Superior temporal gyrus (tissue), 1 donor: ENCODE results near the gene TDRD10.
A peak's percentile ranks its signal among the peaks of the same experiment; 100 is the strongest.
"Not testable (repeated sequence)": the region's sequence is repeated elsewhere in the genome, so short reads cannot be mapped to it uniquely, and the experiment has no call there.

Experiments
- DNase-seq: peaks from one replicate; pipeline ENCODE4 v3.0.0-alpha.2; 2016; ENCODE audit errors: extremely low spot score

The TDRD10 gene

DNA sequence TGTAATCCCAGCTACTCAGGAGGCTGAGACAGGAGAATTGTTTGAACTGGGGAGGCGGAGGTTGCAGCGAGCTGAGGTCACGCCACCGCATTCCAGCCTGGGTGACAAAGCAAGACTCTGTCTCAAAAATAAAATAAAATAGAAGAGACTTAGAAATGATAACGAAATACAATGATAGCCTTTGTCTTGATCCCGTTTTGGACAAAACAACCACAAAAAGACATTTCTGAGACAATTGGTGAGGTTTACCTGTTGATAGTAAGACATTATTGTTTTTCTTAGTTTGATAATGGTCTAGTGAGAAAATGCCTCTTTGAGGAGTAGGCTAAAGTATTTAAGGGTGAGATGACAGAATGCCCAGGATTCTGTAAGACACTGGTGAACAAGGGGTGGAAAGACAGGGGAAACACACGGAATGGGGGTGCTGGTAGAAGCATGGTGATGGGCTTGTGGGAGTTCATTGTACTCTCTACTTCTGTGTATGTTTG, 12.1 kb downstream of the TDRD10 start:
- DNase-seq: no peak

DNA sequence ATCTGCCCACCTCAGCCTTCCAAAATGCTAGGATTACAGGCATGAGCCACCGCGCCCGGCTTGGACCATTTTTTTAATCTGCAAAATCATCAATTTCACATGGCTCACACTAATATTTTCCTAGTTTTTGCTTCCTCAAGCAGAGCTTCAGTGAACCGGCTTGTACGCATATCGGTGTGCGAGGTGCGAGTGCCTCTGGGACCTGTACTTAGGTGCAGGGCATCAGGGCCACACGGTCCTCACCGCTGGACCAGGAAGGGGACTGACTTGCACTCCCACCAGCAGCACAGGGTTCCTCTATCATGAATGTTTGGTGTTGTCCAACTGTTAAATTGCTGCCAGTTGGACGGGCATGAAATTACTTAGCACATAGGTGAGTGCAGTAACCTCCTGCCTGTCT, 15.6 kb downstream of the TDRD10 start:
- DNase-seq: no peak

DNA sequence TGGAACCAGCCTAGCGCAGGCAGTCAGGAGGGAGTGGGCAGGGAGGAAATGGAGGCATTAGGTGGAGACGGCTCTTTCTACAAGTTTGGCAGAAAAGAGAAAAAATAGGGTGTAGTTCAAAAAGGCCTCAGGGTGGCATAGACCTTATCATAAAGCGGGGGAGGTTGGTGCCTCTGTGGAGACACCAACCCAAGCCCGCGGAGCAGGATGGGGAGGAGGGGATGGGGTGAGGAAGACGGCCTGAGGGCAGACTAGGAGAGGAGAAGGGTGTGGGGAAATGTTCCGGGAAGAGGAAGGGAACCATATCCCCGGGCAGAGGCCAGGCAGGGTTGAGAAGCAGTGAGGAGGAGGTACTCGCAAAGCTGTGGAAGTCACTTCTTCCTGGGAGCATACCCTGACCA, 17.6 kb downstream of the TDRD10 start:
- no peak for DNase-seq

DNA sequence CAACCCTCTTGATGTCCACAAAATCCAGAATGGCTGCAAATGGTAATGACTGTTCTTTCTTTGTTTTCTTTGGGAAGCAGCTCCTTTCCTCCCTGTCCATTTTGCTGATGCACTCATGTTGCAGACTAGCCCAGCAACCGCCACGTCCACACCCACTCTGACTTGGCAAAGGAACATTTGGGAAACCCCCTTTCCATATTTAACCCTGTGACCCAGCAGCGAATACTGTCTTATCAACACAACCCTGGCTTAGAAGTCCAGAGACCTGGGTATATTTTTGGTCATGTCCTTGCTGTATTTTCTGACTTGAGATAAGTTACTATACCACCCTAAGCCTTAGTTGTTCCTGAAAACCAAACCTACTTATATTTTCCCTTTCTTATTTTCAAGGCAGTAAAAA, 18.3 kb downstream of the TDRD10 start:
- no peak for DNase-seq

DNA sequence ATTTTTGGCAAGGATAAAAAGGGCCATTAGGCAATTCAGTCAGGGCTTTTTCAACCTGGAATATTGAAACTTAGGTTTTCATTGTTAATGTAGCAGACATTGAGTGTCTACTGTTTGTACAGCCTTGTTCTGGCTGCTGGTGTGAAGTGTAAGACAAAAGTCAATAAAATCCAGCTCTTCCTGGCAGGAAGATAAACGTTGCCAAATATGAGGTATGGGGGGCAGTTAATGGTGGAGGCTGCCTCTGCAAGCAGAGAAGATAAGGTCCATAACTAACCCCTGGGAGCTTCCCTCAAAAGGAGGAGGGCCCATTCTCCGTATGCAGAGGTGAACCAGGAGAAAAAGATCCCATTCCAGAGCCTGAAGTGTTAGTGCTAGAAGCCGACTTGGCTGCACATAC, 19.7 kb downstream of the TDRD10 start:
- no peak for DNase-seq

DNA sequence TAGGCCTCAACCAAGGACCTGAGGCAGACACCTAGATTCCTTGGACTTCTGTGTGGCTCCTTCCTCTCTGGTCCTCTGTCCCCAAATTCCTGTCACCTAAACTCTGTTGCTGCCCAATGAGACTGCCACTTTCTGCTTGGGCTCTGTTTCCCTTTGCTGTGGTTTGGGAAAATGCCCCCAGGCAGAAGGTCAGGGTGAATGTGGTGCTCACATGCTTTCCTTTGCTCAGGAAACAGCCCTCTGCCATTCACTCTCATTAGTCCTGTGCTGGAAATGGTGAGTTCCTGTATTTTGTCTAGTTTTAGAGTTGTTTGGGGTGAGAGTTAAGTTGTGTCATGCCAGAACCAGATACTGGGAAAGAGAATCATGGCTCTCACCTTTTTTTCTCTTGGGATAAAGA, 22.9 kb downstream of the TDRD10 start:
- no peak for DNase-seq

DNA sequence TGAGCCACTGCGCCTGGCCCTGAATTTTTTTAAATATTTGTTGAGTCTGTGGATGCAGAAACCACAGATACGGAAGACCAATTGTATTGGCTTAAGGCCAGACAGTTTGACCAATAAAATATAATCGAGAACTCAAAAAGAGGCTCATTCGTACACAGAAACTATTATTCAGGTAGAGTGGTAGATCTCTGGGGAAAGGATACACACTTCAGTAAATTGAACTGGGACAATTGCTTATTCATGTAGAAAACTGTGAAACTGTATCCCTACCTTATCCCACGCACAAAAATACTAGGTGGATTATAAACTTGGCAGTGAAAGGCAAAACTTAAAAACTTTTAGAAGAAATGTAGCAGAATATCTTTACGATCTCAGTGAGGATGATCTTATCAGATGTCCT, 25.2 kb downstream of the TDRD10 start:
- DNase-seq: no peak

DNA sequence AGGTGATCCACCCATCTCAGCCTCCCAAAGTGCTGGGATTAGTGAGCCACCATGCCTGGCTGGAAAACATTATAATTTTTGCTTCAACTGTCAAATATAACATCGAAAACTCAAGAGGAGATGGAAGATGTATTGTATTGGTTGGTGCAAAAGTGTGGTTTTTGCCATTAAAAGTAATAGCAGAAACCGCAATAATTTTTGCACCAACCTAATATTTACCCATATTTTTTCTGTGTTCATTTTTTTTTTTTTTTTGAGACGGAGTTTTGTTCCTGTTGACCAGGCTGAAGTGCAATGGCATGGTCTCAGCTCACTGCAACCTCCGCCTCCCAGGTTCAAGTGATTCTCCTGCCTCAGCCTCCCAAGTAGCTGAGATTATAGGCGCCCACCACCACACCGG, 27.3 kb downstream of the TDRD10 start:
- DNase-seq: no peak

DNA sequence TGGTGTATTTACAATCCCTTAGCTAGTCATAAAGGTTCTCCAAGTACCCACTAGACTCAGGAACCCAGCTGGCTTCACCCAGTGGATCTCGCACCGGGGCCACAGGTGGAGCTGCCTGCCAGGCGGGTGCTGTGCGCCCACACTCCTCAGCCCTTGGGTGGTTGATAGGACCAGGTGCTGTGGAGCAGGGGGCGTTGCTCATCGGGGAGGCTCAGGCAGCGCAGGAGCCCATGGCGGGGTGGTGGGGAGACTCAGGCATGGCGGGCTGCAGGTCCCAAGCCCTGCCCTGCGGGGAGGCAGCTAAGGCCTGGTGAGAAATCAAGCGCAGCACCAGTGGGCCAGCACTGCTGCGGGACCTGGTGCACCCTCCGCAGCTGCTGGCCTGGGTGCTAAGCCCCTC, 29.9 kb downstream of the TDRD10 start:
- DNase-seq: not testable (repeated sequence)

DNA sequence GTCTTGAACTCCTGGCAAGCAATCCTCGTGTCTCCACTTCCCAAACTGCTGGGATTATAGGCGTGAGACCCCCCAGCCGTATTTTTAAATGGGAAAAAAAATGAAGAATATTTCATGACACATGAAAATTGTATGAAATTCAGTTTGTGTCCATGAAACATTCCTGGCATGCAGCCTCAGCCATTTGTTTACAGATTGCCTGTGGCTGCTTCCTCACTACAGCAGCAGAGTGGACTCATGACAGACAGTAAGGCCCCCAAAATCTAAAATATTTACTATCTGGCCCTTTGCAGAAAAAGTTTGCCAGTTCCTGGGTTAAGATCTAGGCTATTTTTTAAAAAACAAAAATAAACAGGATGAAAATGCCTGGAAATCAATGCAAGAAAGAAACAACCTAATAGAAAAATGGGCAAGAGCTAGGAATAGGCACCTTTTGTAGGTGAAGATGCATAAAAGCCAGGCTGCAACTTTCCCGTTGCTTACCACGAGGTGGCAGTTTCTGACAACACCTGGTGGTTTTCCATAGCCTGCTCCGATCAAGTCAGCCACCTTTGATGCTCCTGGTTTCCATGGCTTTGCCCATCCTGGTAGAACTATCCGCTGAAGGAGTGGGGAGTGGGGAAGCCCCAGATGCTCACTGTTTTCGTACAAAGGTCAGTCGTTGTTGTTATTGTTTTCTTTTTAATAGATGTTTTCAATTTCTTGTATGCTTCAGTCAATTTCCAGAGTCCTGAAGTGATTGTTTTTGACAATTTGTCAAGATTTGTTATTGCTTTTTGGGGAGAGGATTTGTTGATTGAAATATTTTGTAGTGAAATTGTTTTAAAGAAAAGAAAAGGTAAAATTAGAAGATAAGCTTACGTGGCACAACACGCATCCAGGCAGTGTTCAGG, 32.2 kb downstream of the TDRD10 start:
- DNase-seq: no peak

DNA sequence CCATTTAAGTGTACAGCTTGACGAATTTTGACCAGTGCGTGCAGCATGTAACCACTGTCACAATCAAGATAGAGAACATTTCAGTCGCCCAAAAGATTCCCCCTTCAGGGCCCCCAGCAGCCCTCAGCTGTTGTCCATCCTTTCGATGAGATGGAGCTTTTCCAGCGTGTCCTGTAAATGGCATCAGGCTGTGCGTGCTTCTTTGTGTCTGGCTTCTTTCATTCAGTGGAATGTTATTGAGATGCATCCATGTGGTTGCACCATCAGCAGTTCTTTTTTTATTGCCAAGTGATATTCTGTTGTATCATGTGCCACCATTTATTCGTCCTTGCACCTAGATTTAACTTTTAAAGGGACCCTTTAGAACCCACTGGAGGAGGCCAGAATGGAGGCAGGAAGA, 34.6 kb downstream of the TDRD10 start:
- no peak for DNase-seq

DNA sequence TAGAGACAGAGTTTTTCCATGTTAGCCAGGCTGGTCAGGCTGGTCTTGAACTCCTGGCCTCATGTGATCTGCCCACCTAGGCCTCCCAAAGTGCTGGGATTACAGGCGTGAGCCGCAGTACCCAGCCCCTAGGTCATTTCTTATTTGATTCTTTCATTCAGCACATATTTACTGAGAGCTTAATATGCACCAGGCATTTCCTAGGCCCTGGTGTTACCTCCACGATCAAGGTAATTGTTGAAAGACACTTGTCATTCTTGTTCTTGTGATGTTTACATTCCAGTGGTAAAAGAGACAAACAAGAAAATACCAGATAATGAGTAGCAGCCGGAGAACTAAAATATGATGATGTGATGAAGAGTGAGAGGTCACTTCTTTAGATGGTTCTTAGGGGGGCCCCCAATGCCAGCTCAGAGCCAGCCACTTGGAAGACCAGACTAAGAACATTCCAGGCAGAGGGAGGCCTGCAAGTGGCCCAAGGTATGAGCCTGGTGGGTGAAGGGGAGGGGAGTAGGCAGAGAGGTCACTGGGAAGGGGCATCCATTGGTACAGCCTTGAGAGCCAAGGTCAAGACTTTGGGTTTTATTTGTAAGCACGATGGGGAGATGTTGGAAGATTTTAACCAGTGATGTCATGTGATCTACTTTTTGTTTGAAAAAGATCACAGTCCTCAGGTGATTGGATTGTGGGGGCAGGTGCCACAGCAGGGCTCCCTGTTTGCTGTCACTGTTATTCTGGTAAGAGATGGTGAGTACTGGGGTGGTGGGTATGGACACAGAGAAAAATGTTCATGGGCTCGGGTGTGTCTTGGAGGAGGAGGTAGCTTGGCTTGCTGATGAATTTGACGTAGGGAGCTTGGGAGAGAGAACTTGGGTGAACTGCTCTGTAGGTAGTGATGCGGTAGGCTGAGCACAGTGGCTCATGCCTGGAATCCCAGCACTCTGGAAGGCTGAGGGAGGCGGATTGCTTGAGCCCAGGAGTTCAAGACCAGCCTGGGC, 37.8 kb downstream of the TDRD10 start:
- no peak for DNase-seq

DNA sequence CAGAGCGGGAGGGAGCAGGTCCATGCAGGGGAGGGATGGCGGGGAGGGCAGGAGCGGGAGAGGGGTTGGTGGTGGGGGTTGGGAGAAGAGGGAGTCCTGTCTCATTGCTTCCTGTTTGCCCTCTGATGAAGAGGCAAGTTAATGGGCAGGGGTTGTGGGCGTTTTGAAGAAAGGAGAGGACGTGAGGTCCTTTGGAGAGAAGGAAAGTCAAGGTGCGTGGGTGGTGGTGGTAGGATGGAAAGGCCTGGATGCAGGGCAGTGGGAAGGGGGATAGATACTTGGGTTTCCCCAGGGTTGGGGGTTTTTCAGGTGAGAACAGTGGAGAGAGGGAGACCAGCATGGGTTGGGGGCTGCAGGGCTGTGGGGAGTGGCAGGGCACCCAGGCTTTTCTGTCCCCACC, 39.2 kb downstream of the TDRD10 start:
- no peak for DNase-seq

DNA sequence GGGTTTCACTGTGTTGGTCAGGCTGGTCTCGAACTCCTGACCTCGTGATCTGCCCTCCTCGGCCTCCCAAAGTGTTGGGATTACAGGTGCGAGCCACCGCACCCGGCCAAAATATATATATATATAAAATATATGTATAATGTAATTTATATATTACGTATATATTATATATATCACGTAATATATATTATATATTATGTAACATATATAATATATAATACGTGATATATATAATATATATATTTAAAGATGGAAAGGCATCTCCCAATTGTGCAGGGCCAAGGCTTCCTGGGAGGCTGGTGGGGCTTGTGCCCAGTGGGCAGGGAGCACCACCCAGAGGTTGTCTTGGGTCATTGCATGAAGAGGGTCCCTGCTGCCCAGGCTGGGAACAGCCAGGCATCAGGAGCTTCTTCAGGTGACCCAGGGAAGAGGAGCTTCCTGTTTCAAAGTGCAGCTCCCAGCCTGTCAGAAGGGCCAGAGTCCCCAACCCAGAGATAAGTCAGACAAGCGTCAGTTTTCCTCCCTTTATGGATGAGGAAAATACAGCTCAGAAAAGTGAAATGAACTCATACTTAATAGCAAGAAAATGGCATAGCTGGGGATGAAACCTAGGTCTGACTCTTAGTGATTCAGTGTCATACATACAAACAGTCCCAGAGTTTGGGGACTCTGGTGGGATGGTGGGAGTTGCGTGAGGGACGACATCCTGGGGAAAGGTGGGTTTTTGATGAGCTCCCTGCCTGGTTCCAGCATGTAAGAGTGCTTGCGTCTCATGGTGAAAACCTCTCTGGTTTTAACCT, 44.4 kb downstream of the TDRD10 start:
- DNase-seq: peak; percentile 68

DNA sequence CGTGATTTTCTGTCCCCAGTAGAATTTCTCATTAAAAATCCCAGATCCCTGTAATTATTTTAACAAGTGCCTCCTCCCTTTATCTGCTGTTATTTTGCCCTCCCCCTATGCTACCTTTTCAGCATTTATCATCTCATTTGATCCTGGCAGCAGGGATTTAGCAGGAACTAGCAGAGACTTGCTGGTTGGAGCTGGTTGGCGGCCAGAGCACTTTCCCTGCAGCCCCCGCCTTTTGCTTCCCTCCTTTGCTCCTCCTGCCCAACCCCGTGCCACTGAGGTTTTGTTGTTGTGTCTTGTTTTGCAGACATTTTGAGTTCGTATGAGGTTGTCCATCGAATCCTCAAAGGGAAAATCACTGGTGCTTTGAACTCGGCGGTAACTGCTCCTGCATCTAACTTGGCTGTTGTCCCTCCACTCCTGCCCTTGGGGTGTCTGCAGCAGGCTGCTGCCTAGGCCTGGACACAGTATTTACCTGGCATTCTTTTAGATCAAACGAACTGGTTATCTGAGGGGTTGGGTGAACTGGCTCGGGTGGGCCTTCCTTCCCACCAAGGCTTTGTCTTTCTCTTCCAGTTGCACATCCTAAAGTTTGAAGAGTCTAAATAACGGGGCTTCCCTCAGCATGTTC, 45.2 kb downstream of the TDRD10 start:
- no peak for DNase-seq

DNA sequence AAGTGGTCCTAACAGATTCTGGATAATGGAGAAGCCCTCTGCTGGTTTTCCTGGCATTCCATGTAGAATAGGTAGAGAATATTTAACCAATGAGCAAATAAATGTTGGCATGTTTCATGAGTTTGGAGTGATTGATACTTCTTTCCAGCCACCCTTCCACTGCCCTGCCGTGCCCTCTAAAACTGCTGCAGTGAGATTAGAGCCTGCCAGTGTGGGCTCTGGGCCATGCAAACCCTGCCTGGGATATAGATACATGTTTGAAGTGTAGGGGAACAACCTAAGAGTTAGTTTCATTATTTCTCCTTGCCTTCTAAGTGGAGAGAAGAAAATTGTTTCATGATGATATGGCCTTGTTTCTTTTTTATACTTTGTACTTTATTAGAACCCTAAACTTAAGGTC, 46.0 kb downstream of the TDRD10 start:
- DNase-seq: no peak

DNA sequence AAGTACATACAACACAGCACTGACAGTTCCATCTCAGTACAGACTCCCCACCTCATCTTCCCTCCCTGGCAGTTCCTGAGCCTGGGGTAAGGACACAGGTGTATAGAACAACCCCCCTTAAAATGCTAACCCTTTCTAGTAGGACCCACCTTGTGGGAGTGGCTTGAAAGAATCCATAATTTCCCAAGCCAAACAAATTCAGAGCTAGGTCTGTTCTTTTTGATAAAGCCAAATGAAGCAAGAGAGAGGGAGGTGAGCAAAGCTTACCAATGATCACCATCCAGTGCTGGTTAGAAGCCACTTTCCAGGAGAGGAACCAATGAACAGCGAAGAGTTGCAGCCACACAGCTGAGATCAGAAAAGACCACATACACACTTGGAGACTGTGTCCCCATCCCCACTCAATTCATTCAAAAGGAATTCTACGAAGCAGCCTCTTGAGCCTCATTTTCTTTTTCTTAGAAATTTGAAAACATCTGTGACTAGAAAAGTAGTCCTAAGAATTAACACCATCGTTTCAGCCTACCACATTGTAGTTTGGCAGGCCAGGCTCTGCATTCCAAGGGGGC, 47.3 kb downstream of the TDRD10 start:
- no peak for DNase-seq

DNA sequence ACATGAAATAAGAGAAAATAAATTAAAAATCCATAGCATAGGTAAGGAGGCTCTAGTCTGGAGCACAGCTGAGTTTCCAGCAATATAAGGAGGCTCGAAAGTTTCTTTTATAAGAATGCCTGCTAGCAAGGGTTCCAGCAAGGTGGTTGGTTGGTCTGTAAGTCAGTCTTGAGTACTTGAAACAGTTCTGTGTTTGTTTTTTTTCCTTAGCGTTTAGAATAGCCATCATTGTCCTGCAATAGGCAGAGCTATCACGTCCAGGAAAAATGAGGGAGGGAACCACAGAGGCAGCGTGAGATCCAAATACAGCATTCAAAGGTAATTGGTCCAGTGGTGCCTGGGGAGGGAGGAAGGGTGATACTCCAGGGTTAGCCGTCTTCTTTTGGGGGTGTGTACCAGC, 48.1 kb downstream of the TDRD10 start:
- DNase-seq: no peak

DNA sequence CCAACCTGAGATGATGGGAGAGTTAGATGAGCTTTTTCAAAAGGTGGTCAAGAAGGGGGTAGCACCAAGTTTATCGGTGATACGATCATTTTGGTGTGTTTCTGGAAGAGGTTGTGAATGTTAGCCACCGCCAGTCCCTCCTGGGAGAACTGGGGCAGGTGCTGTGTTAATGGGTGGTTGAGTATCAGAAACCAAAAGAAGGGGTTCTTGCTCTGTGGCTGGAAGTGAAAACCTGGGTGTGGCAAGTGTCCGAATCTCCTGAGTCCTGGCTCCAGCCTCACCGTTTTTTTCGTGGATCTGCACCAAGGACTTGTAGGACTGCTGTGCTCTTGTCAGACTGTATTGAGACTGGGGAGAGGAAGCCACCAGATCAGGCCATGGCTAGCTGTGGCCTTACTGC, 48.6 kb downstream of the TDRD10 start:
- no peak for DNase-seq

DNA sequence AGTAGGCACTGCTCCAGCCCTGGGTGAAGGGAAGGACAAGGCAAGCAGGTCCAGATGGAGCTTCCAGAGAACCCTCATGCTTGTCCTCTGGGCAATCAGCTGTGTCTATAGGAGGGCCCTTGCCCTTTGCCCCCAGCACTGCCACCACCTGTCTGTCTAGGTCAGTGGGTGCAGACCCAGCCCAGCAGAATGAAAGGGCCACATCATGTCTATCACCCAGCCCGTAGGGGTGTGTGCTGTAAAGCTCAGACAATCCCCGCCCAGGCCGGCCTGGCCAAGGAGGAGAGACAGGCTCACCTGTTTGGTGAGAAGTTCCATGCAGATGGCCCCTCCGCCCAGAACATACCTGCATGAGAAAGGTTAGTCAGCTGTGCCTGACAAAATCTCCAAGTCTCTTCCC, 49.5 kb downstream of the TDRD10 start:
- no peak for DNase-seq

DNA sequence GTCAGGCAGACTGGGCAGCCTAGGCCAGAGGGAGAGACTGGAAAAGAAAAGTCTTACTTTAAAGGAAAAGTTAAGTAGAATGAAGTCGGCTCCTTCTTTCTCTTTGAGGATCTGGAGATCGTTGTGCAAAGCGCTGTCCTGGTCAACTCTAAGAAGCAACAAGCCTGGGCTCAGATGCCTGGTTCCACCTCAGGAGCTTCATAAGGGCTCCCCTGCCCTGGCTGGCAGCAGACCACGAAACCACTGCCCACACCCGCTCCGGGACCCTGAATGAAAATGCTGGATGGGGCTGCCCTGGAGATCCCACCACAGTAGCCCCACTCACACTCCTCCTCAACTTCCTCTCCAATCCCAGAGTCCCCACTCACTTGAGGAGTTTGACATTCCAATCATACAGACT, 50.0 kb downstream of the TDRD10 start:
- no peak for DNase-seq
